GM19193 (cell line): ENCODE data around the gene ENPEP.

Experiments
- POLR2A ChIP-seq: IDR thresholded peaks from 4 replicates; pipeline ENCODE4 v1.6.1; 2011; ENCODE audit not compliant: insufficient read depth, insufficient read length; ENCODE audit errors: extremely low read depth

Gene ENPEP

GRCh38 chr4:110508827-110509710 is 33.1 kb downstream of the ENPEP start:
- TF ChIP-seq POLR2A, result no peak

GRCh38 chr4:110510277-110510676 is 34.3 kb downstream of the ENPEP start:
- TF ChIP-seq POLR2A, result no peak

- no peak for TF ChIP-seq POLR2A
These were observed 35.1 kb downstream of the ENPEP start for GRCh38 chr4:110510955-110511544.

- TF ChIP-seq POLR2A, result no peak
These were observed 36.9 kb downstream of the ENPEP start for GRCh38 chr4:110512901-110513300.

- no peak for TF ChIP-seq POLR2A
These were observed 39.0 kb downstream of the ENPEP start for GRCh38 chr4:110514889-110515479.

GRCh38 chr4:110515676-110516075 is 39.7 kb downstream of the ENPEP start:
- TF ChIP-seq POLR2A, result no peak

GRCh38 chr4:110516106-110516922 is 40.4 kb downstream of the ENPEP start:
- TF ChIP-seq POLR2A, result no peak

GRCh38 chr4:110518889-110519490 is 43.0 kb downstream of the ENPEP start:
- TF ChIP-seq POLR2A, result no peak

- no peak for TF ChIP-seq POLR2A
These were observed 44.9 kb downstream of the ENPEP start for GRCh38 chr4:110520886-110521285.

- TF ChIP-seq POLR2A, result no peak
These were observed 50.6 kb downstream of the ENPEP start for GRCh38 chr4:110526589-110526988.

- TF ChIP-seq POLR2A, result no peak
These were observed 51.2 kb downstream of the ENPEP start for GRCh38 chr4:110527156-110527555.

- TF ChIP-seq POLR2A, result no peak
These were observed 57.1 kb downstream of the ENPEP start for GRCh38 chr4:110532901-110533589.

- no peak for TF ChIP-seq POLR2A
These were observed 57.6 kb downstream of the ENPEP start for GRCh38 chr4:110533590-110533910.

- TF ChIP-seq POLR2A, result no peak
These were observed 58.0 kb downstream of the ENPEP start for GRCh38 chr4:110533940-110534339.
